NOMO-1 treated with DMSO at 0.1 percent for 48 hours (cell line): ENCODE measurements around the gene UBAC2.

ENCODE experiments used
- DNase-seq: peaks from one replicate; lab custom pipeline; 2025; ENCODE audit not compliant: unreplicated experiment; lab: John Stamatoyannopoulos, UW

UBAC2 gene

DNA sequence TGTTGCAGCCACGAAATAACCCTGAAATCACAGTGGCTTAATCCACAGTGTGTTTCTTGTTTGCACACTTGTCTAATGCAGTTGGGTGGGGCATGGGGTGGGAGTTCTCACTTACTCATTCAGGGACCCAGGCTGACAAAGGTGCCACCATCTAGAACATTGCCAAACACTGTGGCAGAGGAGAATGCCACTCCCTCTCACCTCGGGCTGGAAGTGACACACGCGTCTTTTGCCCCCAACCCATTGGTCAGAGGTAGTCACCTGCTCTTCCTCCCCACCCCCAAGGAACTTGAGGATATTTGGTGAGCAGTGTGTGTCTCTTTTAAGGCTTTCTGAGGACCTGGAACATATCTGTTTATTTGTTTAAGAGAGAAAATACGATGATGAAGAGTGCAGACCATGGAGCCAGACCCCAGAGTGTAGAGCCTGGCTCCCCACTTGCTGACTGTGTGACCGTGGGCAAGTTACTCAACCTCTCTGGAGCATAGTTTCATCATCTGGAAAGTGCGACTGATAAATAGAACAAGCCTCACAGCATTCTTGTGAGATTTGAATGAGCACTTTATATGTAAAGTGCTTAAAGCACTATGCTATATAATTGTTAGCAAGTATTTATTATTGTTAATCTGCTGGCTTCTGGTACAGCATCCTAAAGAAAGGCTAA is 89.2 kb downstream of the UBAC2 start:
- no peak for DNase-seq

DNA sequence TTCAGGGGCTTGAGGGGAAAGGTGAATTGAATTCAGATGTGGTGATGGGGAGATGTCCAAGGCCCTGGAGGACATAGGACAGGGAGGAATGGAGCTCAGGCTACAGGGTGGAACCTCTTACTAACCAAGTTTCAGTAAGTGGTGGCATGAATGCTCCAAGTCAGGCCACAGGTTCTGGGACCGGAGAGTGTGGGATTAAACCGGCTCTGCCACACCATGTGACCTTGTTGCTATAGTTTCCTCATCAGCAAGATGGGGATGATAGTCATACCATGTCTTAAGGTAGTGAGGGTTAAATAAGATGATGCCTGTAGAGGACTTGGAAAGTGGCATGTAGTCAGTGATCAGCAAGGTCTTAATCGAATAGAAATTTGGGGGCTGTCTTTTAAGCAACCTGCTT is 90.2 kb downstream of the UBAC2 start:
- DNase-seq, result no peak

DNA sequence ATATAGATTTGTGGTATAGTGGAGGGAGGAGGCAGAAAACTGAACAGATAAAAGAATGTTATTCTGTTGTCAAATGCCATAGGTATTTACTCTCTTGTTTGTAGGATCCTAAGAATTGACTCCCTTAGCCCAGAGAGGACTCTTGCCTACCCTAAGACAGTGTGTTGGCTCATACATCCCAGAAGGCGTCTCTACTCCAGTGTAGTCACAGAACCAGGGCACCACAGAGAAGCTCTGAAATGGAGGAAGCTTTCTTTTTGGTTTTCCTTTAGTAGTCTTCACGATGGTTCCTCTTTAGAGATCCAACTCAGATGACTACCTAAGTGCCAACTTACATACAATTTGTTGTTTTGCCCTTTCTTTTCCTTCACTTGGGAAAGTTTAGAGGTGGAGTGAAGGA is 92.5 kb downstream of the UBAC2 start:
- DNase-seq, result peak; percentile 40

DNA sequence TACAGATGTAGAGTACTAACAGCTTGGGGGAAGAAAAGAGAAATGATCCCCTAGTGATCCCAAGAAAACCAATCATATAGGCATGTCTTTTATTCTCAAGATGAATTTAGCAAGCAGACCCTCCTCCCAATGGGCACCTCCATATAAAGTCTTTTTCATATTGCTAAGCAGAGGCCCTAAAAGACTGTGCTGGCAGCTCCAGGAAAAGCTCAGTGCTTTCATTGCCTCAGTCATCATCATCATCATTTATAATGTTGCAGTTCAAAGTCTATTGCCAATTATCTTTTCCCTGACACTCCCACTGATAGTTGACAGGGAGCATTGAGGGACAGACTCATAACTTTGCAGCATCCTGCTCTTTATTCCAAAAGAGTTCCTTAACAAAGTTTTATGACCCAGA is 93.5 kb downstream of the UBAC2 start:
- no peak for DNase-seq

DNA sequence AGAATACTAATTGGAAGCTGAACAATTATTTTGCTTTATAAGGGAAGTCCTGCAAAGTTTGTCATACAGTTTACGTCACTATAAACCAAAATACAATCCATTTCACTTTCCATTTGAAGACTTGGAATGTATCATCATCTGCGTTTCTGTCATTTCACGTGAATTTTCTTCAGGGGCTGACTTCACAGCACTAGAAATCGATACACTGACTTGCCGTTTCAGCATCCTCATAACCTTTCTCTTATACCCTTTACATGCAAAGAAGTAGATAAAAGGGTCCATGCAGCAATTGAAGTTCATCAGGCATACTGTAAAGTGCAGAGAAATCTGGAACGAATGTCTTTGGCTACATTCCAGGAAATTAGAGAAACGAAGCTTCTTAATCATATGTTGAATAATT is 94.3 kb downstream of the UBAC2 start:
- no peak for DNase-seq

DNA sequence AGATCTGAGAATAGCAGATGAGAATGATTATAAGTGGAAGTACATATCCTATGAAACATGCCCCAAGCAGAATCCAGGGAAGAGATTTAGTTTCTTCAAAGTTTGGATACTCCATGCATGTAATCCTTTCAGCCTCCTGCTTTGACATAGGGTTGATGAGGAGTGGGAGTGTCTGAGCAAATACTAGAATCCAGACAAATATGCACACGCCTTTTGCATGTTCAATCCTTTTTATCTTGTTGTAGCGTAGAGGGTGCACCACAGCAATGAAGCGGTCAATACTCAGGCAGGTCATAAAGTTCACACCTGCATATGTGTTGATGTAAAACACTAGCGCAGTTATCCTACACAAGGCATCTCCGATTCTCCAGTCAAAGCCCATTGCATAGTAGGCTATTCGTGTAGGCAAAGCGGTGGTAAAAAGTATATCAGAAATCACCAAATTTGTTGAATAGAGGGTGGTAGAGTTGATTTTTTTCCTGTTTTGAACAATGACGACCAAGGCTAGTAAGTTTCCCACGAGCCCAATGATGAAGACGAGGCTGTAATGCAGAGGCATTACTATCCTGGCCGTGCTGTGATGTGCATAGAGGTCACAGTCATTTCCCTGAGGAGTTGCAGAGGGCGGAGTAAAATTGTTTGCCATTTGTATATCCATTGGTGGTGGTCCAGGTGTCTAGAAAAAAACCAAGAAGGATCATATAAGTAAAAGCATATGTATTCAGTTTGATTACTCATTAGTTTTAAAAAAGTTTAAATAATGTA is 95.0 kb downstream of the UBAC2 start:
- no peak for DNase-seq

DNA sequence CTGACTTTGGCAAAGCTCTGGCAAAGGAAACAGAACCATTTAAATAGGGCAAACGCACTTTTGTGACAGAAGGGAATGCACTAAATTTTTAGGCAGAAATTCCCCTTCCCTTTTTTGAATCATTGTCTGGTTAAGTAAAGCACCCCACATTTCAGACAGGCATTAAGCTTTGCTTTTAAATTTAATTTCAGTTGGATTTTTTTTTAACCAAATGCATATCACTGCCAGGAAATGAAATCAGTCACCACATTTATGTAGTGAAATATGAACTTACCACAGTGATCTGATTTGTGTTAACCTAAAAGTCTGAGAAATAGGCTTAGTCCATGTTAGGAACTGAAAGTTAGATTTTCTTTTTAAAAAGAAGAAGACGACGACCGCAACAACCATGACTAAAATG is 95.7 kb downstream of the UBAC2 start:
- peak; percentile 81 for DNase-seq

DNA sequence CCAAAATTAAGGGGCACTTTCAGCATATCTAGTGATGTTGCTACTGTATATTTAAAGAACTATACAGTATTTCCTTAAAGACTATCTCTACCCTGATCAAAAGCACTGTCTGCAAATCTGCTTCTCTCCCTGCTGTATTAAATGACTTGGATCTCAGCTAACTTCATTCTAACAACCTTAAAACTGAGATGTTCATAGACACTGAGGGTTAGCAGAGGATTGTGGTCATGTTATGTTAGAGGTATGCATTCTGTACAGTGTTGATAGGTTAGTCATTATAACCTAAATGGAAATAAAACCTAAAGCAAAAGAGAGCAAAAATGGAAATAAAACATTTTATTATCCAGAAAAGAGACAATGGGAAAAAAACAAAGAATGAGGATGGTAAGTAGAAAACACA is 96.7 kb downstream of the UBAC2 start:
- DNase-seq, result no peak

DNA sequence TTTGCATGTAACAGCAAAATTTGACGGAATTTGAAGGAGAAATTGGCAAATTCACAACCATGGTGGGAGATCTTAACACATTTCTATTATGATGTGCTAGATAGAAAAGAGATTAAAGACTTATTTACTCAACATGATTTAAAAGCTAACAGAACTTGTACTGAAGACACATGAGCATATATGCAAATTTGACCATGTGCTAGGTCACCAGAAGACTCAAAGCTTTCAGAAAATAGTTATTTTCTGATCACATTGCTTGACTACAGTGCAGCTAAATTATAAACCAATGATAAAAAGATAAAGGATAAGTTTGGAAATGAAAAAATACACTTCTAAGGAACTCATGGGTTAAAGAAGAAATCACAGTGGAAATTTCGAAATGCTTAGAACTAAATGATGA is 97.4 kb downstream of the UBAC2 start:
- DNase-seq, result no peak

DNA sequence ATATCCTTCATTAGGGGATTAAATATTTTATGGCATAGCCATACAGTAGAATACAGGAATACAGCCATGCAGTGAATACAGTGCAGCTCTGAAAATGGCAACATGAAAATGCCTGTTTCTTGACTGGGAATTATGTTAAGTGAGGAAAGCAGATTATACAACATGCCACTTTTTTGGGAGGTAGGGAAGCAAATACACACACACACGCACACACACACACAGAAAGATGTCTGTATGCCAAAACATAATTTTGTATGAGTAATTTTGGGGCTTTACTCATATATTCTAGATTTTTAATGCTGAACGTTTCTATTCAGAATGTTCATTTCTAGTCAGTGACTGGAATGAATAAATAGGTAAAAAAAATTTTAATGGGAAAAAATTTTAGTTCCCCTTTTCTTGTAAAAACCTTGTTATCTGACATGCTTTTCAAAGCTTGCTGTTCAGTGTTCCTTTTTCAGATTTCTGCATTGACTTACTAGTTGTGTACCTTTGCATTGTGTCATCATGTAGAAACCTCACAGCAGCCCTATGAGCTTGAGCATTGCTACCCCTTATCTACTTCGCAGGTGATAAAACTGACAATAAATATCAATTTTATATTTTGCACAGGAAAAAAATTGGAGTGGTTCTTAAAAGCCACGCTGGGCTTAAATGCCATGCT is 98.7 kb downstream of the UBAC2 start:
- no peak for DNase-seq

DNA sequence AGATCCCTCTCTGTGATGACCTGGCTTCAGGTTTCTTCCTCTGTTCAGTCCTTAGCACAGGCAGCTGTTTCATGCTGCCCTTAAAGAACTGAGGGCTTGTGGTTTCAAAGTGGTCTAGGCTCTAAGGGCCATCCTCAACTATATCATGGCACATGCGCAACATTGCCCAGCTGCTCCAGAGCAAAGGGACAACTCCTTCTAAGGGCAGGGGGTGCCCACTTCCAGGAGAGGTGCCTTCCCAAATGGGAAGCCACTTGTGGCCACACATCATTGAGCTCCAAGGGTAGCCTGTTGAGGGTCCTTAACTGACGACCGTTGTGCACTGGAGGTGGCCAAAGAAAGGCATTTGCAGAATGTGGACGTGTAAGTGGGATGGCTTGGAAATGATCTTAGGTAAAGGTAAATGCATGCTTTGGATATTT is 99.3 kb downstream of the UBAC2 start:
- DNase-seq, result no peak

DNA sequence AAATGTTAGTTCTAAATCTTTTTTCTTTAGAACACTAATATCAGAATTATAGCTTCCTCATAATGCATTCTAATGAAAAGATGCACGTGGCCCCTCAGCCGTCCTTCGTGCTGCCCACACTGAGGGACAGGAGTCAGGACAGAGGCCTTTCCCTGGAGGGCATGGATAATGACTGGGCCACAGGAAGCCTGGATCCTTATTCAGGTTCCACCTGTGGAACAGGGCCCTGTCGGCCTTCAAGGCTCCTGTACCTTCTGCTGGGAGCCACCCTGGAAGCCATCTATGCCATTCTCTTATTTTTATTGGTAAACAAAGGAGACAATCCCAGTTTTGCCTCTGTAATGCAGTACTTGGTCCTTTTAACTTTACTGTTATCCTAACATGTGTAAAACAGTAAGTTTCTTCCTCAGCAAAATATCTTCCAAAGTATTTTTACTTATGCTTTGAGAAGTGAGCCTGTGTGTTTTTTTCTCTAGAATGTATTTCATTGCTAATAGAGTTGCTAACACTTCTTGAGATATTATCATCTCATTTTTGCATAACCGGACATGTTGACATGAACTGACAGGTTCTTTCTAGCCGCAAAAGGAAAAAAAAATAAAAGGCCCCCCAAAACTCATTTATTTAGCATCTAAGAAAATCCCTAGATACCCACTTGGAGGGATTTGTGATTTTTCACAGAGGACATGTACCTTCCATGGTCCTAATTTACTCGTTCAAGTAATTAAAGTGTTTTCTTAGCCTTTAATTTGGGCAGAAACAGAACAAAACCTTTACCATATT is 100.6 kb downstream of the UBAC2 start:
- DNase-seq, result no peak

DNA sequence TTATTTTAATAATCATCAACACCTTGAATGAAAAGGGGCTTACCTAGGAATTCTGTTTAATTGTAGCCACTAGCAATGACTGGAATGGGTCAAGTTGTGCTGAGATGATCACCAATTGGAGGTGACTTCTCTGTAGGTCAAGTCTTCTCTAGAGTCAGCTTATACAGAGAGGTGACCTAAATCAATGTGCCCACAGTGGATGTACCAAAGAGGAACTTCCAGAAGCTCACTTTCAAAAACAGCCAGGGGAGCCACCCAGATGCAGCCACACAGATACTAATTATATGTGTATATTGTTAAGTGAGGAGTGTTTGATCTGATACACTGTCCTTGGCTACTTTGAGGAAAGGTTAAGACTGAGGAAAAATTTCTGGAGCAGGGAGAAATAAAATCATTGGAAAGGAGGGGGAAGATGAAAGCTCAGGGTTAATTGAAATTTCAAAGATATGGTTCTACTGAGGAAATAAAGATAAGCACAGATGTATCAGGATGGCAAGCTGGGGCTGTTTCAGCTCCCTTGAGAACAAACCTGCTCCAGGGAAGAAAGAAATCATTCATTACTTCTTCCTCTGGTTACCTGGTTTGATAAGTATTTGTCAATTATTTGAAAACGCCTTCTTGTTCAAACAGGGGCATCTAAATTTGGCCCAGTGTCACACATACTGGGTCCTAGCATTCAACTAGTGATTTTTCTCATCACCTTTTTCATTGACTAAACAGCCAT is 101.4 kb downstream of the UBAC2 start:
- DNase-seq, result peak; percentile 39

DNA sequence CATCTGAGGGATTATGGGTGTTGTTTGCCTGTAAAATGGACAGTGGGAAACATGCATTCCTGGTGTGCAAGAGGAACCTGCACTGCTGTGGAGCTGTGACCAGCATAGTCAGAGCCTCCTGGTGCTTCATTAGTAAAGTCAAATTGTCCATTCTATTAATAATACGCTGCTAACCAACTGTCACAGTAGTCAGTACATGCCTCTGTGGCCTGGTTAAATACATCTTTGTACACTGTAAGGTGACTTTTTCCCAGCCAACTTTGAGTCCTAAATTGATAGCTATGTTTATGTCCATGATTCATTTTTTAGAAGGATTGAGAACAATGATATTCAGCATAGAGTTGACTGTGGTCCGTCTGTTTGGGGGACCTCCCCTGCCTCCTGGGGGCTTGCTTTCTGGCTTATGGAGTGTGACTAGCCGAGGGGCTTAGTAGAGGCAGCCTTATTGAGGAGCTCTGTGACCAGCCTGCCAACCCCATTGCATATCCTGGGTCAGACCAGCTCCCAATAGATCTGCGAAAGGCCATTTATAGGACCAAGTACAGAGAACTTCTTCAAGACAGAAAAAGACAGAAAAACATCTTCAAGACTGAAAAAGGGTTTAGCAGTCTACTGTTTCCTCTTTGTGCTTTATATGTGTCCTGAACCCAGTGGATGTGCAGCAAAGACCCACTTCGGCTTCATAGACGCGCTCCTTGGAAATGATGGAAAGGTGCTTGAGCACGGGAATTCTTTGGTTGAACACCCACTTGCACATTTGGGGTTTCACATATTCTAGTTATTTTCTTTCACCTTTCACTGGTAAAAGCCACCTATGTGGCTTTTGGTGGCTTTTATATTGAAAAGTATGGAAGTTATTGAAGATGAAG is 102.2 kb downstream of the UBAC2 start:
- no peak for DNase-seq

DNA sequence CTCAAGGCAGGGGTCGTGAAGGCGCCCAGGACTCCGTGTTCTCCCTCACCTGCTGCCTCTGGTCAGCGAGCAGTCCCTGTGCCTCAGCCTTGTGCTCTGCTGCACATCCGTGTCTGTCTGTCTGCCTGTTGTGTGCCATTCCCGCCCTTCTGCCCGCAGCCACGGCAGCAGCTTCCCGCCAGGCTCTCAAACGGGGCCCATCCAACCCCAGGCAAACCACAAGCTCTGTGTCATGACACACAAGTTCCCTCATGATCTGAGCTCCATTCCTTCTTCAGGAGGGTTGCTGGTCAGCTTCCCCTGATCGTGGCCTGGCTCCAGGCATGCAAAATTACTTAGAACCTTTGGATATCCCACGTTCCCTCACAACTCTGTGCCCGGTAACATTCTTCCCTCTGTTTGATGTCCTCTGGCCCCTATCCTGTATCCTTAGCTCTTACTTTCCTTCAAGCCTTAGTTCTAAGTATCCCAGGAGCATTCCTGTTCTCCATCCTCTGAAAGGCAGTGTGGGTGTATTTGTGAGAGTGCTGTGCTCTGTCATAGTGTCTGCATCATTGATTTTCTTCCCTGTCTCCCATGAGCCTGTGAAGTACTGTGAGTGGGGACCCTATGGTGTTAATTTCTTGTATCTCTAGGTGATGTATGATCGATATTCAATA is 103.3 kb downstream of the UBAC2 start:
- DNase-seq, result peak; percentile 80

DNA sequence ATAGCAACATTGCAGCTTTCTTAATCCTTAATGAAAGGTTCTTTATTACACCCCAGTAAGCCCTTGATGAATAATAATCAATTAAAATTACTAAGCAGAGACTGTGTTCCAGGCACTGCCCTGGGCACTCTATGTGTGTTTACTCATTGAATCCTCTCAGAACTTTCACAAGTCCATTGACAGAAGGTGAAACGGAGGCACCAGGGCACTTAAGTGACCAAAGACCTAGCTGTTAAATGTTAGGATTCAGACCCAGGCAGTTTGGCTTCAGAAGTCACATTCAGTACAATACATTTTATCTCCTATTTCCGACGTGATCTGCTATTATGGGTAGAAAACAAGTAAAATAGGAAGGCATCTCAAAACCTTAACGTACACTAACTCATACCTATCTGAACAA is 103.9 kb downstream of the UBAC2 start:
- DNase-seq, result no peak

DNA sequence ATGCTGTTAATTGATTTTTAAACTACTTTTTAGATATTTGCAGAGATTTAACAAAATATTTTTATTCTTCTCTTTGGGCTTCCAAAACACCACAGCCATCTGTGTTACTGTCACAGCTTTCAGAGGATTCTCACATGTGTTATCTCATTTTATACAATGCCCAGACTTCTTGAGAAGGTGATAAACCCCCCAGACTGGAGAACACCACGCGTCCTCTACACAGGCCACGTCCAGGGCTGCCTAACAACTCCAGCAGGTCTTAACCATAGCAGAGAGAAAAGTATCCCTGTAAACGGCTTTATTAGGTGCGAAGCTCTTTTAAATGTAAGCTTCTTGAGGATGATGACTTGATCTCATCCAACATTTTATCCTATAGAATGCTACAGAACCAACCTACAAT is 104.5 kb downstream of the UBAC2 start:
- DNase-seq, result no peak

DNA sequence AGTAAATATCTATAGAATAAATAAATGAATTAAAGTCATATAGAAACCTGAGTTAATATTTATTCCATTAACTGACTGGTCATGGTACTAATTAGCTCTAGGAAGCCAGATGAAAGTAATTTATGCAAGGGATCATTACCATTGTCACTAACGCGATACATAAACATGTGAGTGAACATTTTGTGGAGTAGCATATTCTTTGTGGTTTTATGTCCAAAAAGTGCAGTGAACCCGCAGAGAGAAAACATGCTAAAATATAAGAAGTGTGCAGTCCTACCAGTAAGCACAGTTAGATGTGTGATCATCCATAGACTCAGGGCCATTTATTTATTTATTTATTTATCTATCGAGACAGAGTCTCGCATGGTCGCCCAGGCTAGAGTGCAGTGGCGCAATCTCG is 104.9 kb downstream of the UBAC2 start:
- DNase-seq, result no peak

DNA sequence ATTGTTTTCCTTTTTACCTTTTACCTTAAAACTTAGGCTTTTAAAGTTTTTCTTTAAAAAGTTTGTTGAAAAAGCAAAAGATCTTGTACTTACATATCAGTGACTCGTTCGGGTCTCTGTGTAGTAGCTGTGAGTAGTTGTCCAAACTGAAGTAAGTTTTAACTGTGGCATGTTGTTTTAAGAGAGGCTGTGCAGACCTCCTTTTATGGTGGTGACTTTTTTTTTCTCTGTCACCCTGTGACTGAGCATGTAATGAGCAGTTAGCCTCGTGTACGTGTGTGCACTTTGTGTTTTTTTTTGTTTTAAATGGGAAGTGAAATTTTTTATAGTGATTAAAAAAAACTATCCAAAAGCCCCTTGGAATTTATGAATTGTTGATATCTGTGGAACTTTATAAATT is 106.6 kb downstream of the UBAC2 start, which contains the start of gene GPR183:
Gene GPR183, minus strand, starts transcription at position 153 of the 400 bp plus-strand sequence. CDS start 11,254 bp downstream, outside the sequence.
- peak; percentile 75 for DNase-seq
